HG03342 (cell line): ENCODE results near the gene ATOH8.

ENCODE experiments used
- ATAC-seq: cut with Tn5 transposase; IDR thresholded peaks from one replicate; pipeline ENCODE4 v1.9.1; 2021; ENCODE audit warnings: mild to moderate bottlenecking, moderate library complexity; ENCODE audit not compliant: unreplicated experiment

ATOH8 gene

DNA sequence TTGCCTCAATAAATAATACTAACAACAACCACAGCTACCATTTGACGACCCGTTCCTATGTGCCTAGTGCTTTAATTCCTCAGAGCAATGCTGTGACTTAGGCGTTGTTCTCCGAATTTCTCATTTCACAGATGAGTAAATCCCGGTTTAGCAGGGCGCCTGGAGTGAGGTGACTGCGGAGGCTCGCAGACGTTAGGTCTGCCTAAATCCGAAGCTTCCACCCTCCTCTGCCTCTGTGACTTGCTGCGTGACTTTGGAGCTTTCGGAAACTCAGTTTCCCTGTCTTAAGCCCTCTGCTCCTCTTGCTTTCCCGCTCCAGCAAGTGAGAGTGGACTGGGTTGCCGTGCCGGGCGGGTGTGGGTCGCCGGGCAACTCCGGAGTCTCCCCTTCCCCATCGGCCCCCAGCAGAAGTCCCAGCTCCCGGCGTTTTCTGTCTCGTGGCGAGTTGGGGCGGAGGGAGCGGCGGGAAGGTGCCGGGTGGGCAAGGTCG, 711 bp upstream of the ATOH8 start:
- no peak for ATAC-seq

DNA sequence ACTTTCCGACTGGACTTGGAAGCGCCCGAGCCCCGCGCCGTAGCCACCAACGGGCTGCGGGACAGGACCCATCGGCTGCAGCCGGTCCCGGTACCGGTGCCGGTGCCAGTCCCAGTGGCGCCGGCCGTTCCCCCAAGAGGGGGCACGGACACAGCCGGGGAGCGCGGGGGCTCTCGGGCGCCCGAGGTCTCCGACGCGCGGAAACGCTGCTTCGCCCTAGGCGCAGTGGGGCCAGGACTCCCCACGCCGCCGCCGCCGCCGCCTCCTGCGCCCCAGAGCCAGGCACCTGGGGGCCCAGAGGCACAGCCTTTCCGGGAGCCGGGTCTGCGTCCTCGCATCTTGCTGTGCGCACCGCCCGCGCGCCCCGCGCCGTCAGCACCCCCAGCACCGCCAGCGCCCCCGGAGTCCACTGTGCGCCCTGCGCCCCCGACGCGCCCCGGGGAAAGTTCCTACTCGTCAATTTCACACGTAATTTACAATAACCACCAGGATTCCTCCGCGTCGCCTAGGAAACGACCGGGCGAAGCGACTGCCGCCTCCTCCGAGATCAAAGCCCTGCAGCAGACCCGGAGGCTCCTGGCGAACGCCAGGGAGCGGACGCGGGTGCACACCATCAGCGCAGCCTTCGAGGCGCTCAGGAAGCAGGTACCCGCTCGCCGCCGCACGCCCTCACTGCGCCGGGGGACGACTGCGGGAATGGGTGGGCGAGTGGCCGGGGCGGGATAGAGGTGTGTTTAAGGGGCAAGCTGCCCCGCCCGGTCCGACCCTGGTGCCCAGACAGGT, 713 bp downstream of the ATOH8 start:
- no peak for ATAC-seq

DNA sequence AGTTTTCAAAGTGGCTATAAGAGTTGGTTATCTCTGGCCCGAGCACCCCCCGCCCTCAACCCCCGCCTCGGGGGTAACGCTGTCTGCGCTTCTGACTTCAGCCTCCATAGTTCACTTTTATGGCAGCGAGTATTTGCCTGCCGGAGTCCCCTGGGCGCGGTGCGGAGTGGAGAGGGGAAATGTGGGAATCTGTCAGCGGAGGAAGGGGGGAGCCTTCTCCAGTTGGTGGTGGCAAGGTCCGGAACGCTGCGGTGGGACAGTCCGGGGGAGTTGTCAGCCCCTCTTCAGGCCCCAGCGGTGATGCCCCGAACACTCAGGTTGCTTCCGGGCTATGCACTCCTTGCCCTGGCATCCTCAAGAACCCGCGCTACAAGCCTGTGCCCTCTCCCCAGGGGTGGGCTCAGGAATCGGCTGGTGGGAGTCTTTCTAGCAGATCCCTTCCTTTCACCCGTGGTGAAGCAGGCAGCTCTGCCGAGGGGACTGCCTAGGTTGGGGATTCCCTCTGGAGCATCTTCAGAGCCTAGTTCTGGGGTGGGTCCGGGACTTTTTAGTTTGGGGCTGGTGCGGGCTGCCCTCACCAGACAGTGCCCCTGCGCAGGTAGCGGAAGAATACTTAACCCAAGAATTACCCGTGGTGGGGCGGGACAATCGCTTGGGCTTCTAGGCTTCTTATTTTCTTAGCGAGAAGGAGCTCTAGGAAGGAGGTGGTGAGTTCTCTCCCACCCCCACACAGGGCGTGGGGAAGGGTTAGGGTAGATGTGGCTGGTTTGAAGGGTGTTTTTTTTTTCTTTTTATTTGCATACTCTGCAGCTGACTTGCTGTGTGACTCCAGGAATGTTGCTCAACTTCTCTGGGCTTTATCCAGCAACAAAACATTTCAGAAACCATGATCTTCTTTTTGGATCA, 1.6 kb downstream of the ATOH8 start:
- ATAC-seq = no peak

DNA sequence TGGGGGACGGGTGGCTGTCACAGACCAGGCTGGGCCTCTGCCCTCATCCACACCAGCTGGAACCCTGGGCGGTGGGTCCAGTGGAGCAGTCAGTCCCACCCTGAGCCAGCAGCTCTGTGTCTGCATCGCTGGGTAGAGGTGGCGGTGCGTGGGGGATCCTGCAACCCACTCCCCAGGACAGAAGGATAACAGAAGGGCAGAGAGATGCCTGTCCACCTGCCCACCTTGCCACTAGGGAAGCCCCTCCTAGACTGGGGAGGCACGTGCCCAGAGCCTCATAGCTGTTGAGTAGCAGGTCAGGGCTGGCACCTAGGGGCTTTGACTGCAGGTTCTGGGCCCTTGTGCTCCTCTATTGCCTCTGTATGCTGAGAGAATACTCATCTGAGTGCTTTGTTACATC, 2.4 kb downstream of the ATOH8 start:
- ATAC-seq = no peak

DNA sequence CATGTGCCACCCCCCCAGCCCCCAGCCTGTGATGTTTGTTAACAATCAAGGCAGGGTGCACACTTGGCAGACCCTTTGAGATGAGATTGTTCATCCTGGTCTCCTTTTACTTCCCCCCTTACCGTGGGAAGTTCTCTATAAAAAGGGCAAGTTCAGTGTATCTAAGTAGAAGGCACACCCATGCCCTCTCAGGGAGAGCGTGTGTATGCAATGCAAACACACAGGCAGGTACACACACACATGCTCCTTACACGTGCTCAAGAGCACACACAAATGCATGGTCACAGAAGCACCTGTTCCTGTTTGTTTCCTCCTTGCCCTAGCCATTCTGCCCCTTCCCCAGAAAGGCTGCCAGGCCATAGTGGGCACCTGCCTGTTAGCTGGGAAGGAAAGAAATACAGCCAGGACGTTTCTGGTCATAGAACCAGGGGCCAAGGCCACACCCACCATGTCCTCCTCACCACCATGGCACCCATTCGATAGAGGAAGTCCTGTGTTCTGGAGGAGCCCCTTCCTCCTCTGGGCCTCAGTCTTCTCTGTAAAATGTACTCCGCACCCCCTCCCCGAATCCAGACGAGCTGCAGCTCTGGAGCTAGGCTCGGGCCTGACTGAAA, 3.1 kb downstream of the ATOH8 start:
- ATAC-seq = no peak

DNA sequence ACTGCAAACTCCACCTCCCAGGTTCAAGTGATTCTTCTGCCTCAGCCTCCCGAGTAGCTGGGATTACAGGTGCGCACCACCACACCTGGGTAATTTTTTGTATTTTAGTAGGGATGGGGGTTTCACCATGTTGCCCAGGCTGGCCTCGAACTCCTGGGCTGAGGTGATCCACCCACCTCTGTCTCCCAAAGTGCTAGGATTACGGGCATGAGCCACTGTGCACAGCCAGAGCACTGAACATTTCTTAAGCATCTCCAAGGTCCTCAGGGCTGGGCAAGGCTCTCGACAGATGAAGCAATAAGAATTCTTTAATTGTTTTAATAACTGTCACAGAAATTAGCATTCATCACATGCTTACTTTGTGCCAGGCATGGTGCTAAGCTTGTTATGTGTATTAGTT, 4.1 kb downstream of the ATOH8 start:
- ATAC-seq = no peak

DNA sequence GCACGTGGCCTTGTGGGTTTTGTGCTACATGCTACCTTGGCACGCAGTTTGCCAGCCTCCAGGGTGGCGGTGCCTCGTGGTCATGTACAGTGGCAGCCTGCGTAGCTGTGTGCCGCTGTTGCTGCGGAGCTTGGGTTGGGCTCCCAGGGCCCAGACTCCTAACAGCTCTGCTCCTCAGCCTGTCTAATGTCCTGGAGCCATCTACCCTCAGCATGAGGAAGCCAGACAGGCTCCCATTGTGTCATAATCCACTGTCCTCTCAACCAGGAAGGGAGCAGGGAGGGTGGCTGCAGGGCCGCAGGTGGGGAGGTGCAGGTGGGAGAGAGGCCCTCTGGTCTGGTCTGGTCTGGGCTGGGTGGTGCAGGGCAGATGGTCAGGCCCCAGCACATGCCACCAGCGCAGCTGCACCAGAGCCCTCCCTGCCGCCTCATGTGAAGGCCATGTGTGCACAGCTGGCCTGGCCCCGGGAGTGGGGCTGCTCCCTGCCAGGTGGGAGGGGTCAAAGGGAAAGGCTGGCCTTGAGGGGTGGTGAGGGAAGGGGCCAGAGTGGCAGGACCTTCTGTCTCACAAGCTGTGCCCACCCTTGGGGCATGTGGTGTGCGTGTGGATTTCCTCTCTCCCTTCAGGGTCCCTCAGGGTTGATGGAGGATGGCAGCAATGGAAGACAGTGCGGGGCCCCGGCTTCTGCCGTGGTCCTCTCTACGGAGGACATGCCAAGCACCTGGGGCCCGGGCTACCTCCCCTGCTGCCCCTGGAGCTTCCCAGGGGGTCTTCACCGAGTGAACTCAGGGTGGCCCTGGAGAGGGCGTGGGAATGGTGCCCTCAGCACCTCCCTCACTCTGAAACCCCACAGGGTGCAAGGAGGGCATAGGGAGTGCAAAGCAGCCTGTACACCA, 4.8 kb downstream of the ATOH8 start:
- no peak for ATAC-seq

DNA sequence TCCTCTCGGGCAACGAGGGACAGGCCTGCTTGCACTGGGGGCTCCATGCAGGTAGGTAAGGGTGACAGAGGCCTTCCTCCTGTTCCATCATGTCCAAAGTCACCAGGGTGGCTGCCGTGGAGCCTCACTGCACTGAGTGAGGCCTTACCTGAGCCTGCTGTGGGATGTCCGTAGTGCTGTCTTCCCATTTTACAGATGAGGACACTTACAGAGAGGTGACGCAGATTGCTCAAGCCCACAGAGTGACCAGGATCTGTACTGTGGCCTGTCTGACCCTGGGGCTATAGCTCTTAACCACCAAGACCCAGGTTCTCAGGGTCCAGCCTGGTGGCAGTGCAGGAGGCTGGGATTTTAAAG, 5.4 kb downstream of the ATOH8 start:
- ATAC-seq = no peak

DNA sequence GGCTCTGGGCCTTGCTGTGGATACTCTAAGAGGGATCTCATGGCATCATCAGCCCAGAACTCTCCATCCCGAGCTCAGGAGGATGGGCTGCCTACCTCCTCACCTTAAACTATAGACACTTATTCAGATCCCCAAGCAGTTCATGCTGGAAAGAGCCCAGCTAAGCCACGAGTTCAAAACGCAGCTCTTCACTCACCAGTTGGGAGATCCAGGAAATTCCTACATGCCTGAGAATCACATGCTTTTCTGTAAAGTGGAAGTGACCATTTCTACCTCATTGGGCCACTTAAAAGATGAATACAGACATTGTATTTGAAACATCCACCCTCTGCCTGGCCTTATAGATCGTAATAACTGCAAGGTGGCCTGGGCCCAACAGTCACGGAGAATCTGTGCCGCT, 6.6 kb downstream of the ATOH8 start:
- ATAC-seq = no peak

DNA sequence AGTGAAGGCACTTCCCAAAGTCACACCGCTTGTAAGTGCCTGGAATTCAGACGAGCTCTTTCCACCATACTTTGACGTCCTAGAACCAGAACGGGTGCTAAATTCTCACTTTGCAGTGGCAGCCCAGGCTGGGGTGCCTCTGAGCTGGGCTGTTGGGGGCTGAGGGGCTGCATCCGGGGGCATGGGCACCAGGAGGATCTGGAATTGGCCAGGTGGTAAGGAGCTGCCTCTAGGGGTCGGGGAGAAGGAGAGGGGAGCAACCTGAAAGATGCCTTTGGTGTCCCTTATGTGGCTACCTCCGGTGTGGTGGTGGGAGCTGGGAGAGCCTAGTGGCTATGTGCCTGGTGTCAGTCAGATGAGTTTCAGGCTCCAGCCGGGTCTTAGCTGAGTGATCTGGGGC, 7.1 kb downstream of the ATOH8 start:
- ATAC-seq = no peak

DNA sequence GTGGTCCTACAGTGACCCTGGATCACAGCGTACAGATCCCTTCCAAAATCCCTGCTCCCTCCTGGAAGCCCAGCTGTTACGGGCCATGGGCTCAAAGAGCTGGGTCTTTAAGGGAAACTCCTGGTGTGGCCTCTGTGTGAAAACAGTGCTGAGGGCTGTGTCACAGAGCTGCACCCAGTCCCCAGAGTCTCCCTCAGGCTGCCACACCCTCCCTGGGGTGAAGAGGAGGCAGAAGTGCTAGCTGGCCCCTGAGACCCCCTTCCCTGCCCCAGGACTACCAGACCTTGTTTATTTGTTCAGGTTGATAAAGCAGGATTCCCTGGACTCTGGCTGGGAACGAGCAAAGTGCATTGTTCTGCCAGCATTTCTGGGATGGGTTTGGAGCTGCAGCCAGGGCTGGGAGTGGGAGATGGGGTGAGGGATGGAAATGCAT, 7.7 kb downstream of the ATOH8 start:
- ATAC-seq = no peak

DNA sequence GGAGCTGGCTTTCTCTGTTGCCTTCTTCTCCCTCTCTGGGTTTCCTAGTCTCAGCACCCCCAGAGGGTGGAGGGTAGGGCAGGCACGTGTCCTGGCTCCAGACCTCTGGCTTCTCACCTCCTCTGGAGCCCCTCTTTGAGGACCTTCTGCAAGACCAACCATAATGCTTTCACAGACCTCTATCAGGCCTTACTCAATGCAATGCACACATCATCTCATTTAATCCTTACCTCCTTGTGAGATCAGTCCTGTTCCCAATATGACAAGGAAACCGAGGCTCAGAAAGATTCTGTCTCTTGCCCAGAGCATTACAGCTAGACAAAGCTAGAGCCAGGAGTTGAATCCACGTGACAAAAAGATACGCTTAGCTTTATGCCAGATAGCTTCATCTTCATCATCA, 8.2 kb downstream of the ATOH8 start:
- no peak for ATAC-seq

DNA sequence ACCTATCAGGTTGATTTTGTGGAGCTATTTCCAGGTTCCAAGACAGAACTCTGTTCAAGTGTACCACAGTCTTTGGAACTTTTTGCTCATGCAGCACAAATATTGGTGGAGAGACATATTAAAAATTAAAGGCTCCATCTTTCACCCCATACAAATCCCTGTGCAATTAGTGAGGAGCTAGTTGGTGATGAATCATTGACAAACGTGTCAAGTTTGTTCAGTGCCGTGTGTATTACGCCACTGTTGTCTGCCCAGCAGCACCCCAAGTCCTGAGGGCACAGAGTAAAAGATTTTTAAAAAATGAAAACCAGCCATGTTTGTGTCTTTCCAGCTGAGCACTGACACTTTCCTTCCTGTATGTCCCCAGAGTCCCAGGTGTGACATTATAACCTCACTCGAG, 9.3 kb downstream of the ATOH8 start:
- no peak for ATAC-seq

DNA sequence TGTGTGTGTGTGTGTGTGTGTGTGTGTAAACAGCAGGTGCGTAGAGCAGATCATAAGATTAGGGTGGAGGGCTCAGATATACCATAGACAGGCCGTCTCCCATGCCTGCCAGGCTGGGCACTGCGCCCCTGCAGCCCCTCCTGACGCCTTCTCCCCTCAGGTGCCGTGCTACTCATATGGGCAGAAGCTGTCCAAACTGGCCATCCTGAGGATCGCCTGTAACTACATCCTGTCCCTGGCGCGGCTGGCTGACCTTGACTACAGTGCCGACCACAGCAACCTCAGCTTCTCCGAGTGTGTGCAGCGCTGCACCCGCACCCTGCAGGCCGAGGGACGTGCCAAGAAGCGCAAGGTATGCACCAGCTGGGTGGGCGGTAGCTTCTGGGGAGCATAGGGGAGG, 10.0 kb downstream of the ATOH8 start:
- no peak for ATAC-seq

DNA sequence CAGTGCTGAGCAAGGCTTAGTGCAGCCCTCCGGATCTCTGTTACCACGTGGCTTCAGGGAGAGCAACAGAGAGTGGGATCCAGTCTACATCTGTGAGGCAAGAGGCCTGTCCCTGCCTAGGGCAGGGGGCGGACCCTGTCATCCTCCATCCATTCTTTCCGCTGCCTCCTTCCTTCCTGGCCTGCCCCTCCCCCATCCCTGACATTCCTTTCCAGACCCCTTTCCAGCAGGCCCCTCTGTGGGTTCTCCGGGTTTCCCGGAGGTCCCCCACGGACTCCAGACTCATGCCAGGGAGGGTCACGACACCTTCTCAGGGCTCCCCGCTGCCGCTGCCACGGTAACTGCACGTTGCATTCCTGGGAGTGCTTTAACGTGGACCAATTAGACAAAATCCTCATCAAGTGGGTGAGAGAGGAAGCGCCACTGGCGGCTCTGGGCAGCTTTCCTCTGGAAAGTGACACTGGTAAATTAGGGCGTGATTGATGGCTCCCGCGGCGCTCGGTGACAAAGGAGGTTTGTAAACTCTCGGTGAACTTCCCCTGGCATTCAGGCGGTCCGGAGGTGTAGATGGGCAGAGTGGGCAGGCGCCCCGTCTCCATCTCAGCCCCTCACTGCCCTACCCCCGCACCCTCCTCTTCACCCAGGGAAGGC, 11.4 kb downstream of the ATOH8 start:
- ATAC-seq = no peak

DNA sequence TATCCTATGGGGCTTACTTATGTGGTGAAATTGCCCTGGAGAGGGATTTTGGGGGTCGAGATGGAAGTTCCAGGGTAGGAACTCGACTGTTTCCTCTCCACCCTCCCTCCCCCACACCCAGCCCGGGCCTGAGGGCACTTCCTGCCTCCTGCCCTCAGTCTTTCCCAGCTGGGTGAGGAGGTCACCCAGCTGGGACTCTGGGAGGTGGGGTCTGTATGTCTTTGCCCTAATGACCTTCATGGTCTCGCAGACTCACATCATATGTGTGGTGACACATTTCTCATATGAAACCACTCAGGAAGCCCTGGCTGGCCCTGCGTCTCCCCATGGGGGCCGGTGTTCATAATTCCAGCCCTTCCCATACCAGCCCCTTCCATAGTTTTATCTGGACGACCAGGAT, 12.4 kb downstream of the ATOH8 start:
- no peak for ATAC-seq

DNA sequence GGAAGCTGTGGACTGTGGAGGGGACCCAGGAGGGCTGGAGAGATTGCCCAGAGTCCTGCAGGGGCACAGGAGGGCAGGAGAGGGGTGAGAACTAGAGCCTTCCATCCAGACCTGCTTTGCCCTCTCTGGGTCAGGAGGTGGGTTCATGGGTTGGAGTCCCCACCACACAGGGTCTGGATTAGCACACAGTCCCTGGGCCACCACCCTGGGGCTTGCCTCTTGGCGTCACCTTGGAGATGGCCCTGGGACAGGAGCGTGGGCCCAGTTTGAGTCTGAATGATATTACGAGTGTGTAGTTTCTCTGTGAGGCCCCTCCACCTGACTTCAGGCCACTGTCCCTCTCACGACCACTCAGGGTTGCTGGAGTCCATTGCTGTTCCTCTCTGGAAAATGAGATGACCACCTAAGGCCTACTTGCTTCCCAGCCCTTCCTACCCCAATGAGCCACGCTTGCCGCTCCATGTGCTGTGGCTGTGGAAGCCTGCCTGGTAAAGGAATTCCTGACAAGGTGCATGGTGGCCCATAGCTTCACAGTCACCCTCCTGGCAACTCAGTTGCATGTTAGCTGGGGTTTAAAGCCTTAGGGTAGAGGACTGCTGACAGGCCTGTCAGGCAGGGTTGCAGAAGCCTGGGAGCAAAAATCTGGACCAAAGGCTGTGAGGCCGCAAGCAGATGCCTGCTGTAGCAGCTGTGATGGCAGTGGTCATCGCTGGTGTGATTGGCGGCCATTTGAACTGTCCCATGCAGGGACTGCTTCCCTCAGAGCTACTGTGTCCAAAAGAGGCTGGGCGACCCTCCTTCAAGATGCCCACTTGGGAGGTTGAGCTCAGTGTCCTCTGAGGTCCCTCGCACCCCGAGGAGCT, 14.2 kb downstream of the ATOH8 start:
- ATAC-seq = no peak

DNA sequence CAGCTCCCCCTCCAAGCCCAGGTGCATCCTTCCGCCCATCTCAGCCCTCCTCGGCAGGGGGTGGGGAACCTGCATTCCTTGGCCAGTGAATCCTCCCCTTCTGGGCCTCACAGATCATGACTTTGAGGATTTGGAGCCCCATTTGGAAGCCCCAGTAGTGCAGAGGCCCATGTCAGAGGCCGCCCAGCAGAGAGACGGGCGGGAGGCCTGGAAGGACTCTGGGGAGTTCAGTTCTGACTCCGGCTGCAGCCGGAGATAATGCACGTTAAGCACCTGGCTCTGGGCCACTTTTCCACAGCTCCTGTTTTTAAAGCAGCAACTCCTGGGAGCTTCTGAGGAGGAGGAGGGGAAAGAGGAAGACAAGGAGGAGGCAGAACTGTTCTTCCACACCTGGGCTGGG, 14.9 kb downstream of the ATOH8 start:
- no peak for ATAC-seq
